Osteocyte (in vitro differentiated cells): ENCODE data around the gene MYH7B. TPM values are rescaled to one million over a fixed set of nuclear protein-coding genes. Genes with fewer than 3 reads are reported as not detected.

Experiments used
- DNase-seq: peaks from one replicate; pipeline ENCODE4 v3.0.0; 2021; ENCODE audit warnings: mixed read lengths; ENCODE audit not compliant: unreplicated experiment; ENCODE audit errors: extremely low spot score
- H3K27ac Mint-ChIP-seq: one replicate; pipeline ENCODE4 v1.8.0; 2021; ENCODE audit warnings: mild to moderate bottlenecking, mixed read lengths; ENCODE audit not compliant: unreplicated experiment
- H3K27me3 Mint-ChIP-seq: one replicate; pipeline ENCODE4 v1.8.0; 2021; ENCODE audit warnings: mixed read lengths; ENCODE audit not compliant: unreplicated experiment
- H3K36me3 Mint-ChIP-seq: one replicate; pipeline ENCODE4 v1.8.0; 2021; ENCODE audit warnings: mixed read lengths; ENCODE audit not compliant: unreplicated experiment
- H3K4me1 Mint-ChIP-seq: one replicate; pipeline ENCODE4 v1.8.0; 2021; ENCODE audit warnings: mixed read lengths; ENCODE audit not compliant: unreplicated experiment
- H3K4me3 Mint-ChIP-seq: one replicate; pipeline ENCODE4 v1.8.0; 2021; ENCODE audit warnings: mild to moderate bottlenecking, moderate library complexity, mixed read lengths; ENCODE audit not compliant: unreplicated experiment
- H3K9me3 Mint-ChIP-seq: one replicate; pipeline ENCODE4 v1.8.0; 2021; ENCODE audit warnings: mixed read lengths; ENCODE audit not compliant: unreplicated experiment
- total RNA-seq: library from RNA; stranded (reverse); gene quantifications from 2 replicates; pipeline ENCODE4 v1.2.1, GENCODE V29; 2021
- TF ChIP-seq, protein P1 (sequence below): fragments of 200-600 bp; sonication (generic); IDR thresholded peaks from 2 replicates; pipeline ENCODE4 v1.5.0; 2021; ENCODE audit warnings: antibody characterized with exemption, mild to moderate bottlenecking, moderate library complexity

The MYH7B gene
- total RNA-seq, 1 donor from 2014 or later, result 0.86 TPM

GRCh38 chr20:34949120-34949519 is 6.5 kb upstream of the MYH7B start:
- Mint-ChIP-seq H3K27ac (no peak overlapping the region), H3K9me3 (no peaks in the 10 kb centered on the region)
- TF ChIP-seq, protein P1, sequence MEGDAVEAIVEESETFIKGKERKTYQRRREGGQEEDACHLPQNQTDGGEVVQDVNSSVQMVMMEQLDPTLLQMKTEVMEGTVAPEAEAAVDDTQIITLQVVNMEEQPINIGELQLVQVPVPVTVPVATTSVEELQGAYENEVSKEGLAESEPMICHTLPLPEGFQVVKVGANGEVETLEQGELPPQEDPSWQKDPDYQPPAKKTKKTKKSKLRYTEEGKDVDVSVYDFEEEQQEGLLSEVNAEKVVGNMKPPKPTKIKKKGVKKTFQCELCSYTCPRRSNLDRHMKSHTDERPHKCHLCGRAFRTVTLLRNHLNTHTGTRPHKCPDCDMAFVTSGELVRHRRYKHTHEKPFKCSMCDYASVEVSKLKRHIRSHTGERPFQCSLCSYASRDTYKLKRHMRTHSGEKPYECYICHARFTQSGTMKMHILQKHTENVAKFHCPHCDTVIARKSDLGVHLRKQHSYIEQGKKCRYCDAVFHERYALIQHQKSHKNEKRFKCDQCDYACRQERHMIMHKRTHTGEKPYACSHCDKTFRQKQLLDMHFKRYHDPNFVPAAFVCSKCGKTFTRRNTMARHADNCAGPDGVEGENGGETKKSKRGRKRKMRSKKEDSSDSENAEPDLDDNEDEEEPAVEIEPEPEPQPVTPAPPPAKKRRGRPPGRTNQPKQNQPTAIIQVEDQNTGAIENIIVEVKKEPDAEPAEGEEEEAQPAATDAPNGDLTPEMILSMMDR, result no peak

GRCh38 chr20:34951252-34951651 is 4.4 kb upstream of the MYH7B start:
- Mint-ChIP-seq H3K4me1 (peaks cover 26% of the 10 kb centered on the region), H3K36me3 (peaks cover under 1% of the 10 kb centered on the region), H3K9me3 (no peaks in the 10 kb centered on the region)

More at GRCh38 chr20:34949120-34949519, 6.5 kb upstream of the MYH7B start:
- no peak for DNase-seq
- no peak overlapping the region for H3K4me3 Mint-ChIP-seq
- H3K27me3 Mint-ChIP-seq, result no peaks in the 10 kb centered on the region
- H3K4me1 Mint-ChIP-seq, result peaks cover 11% of the 10 kb centered on the region
- peaks cover 5% of the 10 kb centered on the region for H3K36me3 Mint-ChIP-seq

DNA sequence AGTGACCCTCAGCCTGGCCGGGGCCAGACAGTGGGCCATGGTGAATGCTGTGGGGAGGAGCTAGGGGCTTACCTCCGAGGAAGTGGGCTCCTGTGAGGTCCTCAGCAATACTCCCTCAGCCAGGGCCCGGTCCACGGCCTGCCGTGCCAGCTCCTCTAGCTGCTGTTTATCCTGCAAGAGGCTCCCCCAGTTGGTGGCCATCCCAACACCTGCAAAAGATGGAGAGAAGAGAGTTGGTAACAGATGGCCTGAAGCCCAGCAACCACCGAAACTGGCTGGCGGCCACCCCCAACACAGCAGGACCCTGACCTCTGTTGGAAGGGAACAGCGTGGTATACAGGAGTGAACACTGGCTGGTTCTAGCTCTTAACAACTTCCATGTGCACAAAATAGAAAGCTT is 4.0 kb upstream of the MYH7B start:
- no peaks in the 10 kb centered on the region for H3K36me3 Mint-ChIP-seq
- H3K27me3 Mint-ChIP-seq, result no peaks in the 10 kb centered on the region
- H3K4me1 Mint-ChIP-seq, result peaks cover 26% of the 10 kb centered on the region
- peak overlapping the region; percentile 23 for H3K27ac Mint-ChIP-seq
- no peaks in the 10 kb centered on the region for H3K9me3 Mint-ChIP-seq
- DNase-seq, result no peak
- no peak overlapping the region for H3K4me3 Mint-ChIP-seq
- TF ChIP-seq, protein P1, result no peak

More at GRCh38 chr20:34951252-34951651, 4.4 kb upstream of the MYH7B start:
- TF ChIP-seq, protein P1, result no peak
- Mint-ChIP-seq H3K4me3 (no peak overlapping the region), H3K27ac (no peak overlapping the region), H3K27me3 (no peaks in the 10 kb centered on the region)
- no peak for DNase-seq

DNA sequence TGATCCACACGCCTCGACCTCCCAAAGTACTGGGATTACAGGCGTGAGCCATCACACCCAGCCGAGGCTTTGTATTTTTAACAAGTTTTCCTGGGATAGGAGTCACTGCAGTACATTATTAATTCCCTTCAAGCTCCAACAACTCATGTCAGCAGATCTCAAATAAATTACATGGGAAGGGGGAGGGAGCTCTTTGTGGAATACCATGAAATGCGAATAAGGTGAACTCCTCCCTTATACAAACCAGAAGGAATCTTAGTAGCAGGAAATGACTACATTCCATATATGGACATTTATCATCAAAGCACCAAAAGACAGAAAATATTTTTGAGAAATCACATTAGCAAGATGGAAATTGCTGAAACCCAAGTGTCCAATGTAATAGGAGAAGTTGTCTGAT is 3.0 kb upstream of the MYH7B start:
- Mint-ChIP-seq H3K36me3 (no peaks in the 10 kb centered on the region), H3K4me3 (no peak overlapping the region), H3K9me3 (no peaks in the 10 kb centered on the region), H3K27me3 (no peaks in the 10 kb centered on the region), H3K4me1 (peaks cover 26% of the 10 kb centered on the region), H3K27ac (no peak overlapping the region)
- TF ChIP-seq, protein P1, result no peak
- no peak for DNase-seq

DNA sequence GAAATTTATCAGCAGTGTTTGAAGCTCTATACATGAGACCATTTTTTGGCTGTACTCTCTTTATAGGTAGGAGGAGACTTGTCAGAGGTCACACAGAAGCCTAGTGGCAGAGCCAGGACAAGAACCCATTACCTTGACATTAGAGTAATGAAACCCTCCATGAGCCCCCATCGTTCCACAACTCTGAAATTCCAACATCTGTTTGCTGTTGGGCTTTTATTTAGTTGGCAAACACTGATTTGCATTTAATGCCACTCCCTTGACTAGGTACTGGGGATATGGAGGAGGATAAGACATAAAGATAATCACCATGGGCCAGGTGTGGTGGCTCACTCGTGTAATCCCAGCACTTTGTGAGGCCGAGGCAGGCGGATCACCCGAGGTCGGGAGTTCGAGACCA is 1.7 kb upstream of the MYH7B start:
- H3K4me3 Mint-ChIP-seq, result peak overlapping the region; percentile 10
- H3K4me1 Mint-ChIP-seq, result peaks cover 26% of the 10 kb centered on the region
- DNase-seq, result no peak
- no peaks in the 10 kb centered on the region for H3K27me3 Mint-ChIP-seq
- H3K27ac Mint-ChIP-seq, result no peak overlapping the region
- H3K36me3 Mint-ChIP-seq, result no peaks in the 10 kb centered on the region
- H3K9me3 Mint-ChIP-seq, result no peaks in the 10 kb centered on the region
- TF ChIP-seq, protein P1, result no peak
